ENCODE data around the gene ACOX2.

ACOX2 gene

GRCh38 chr3:58566398-58567250 lies 29.6 kb upstream of the ACOX2 start:
- no peak for FAIRE-seq

- FAIRE-seq = no peak
Measured at GRCh38 chr3:58565621-58566397, 28.8 kb upstream of the ACOX2 start.

- no peak for FAIRE-seq
Measured at GRCh38 chr3:58564456-58565160, 27.6 kb upstream of the ACOX2 start.

- FAIRE-seq = no peak
Measured at GRCh38 chr3:58564054-58564453, 27.1 kb upstream of the ACOX2 start.

- no peak for FAIRE-seq
Measured at GRCh38 chr3:58563386-58564035, 26.5 kb upstream of the ACOX2 start.

GRCh38 chr3:58562498-58562897 lies 25.5 kb upstream of the ACOX2 start:
- no peak for FAIRE-seq

- FAIRE-seq = no peak
Measured at GRCh38 chr3:58560771-58561311, 23.9 kb upstream of the ACOX2 start.

GRCh38 chr3:58559586-58559985 lies 22.6 kb upstream of the ACOX2 start:
- no peak for FAIRE-seq

- no peak for FAIRE-seq
Measured at GRCh38 chr3:58557491-58557890, 20.5 kb upstream of the ACOX2 start.

GRCh38 chr3:58556761-58557221 lies 19.8 kb upstream of the ACOX2 start:
- FAIRE-seq = no peak

- FAIRE-seq = no peak
Measured at GRCh38 chr3:58556001-58556400, 19.0 kb upstream of the ACOX2 start.

- FAIRE-seq = no peak
Measured at GRCh38 chr3:58555203-58555602, 18.2 kb upstream of the ACOX2 start.

- no peak for FAIRE-seq
Measured at GRCh38 chr3:58553003-58553402, 16.0 kb upstream of the ACOX2 start.

GRCh38 chr3:58551636-58552180 lies 14.7 kb upstream of the ACOX2 start:
- FAIRE-seq = no peak

GRCh38 chr3:58544541-58544940 lies 7.6 kb upstream of the ACOX2 start:
- FAIRE-seq = no peak

- no peak for FAIRE-seq
Measured at GRCh38 chr3:58540176-58540858, 3.3 kb upstream of the ACOX2 start.

GRCh38 chr3:58539626-58540025 lies 2.6 kb upstream of the ACOX2 start:
- FAIRE-seq = no peak

- FAIRE-seq = no peak
Measured at GRCh38 chr3:58537412-58538301, 667 bp upstream of the ACOX2 start.

- no peak for FAIRE-seq
Measured at GRCh38 chr3:58535531-58536500, 1.2 kb downstream of the ACOX2 start.

All from TTC549 (cell line).